Panc1 (cell line): ENCODE measurements around the gene H1-8. TPM values are rescaled to one million over a fixed set of nuclear protein-coding genes. Genes with fewer than 3 reads are reported as not detected.

ENCODE experiments used
- ATAC-seq: fragments of 200-7000 bp; cut with Tn5 transposase; 2 replicates; pipeline ENCODE4 v1.9.1; 2020; ENCODE audit warnings: mild to moderate bottlenecking, moderate library complexity
- BruUV-seq: library from RNA; stranded (reverse); fragments of 400-500 nt; replicated peaks from 2 replicates; lab custom pipeline; 2021; lab: Mats Ljungman, UMichigan
- CTCF ChIA-PET: fragments of 300-600 bp; sonication (Branson Sonifier 250); formaldehyde crosslinking; loops from one replicate; lab custom pipeline; 2022; ENCODE audit warnings: antibody characterized with exemption; lab: Charles Lee
- POLR2A ChIA-PET: fragments of 300-600 bp; sonication (Branson Sonifier 250); formaldehyde crosslinking; loops from one replicate; lab custom pipeline; 2022; ENCODE audit warnings: antibody characterized with exemption; lab: Charles Lee
- DNase-seq: peaks from one replicate; pipeline ENCODE4 v3.0.0-alpha.2; 2010; ENCODE audit warnings: low read depth, low spot score
- H3K27ac ChIP-seq: 2 replicates; pipeline ENCODE4 v1.5.1; 2011; ENCODE audit warnings: mild to moderate bottlenecking, low read length, inconsistent platforms
- H3K27me3 ChIP-seq: fragments of 200-500 bp; sonication (Bioruptor generic); 2 replicates; pipeline ENCODE4 v1.6.0; 2014; ENCODE audit warnings: low read length, inconsistent platforms; ENCODE audit not compliant: control insufficient read depth, insufficient read depth
- H3K36me3 ChIP-seq: fragments of 200-500 bp; sonication (Bioruptor generic); 2 replicates; pipeline ENCODE4 v1.5.1; 2014; ENCODE audit warnings: inconsistent platforms, mild to moderate bottlenecking, low read length, moderate library complexity; ENCODE audit not compliant: control insufficient read depth, insufficient read depth
- H3K4me1 ChIP-seq: 2 replicates; pipeline ENCODE4 v1.5.1; 2011; ENCODE audit warnings: inconsistent platforms, mild to moderate bottlenecking, low read length, moderate library complexity; ENCODE audit not compliant: control insufficient read depth, insufficient read depth
- H3K4me3 ChIP-seq, 2 experiments: 2 replicates each; pipeline ENCODE4 v1.5.1; 2011 to 2012; ENCODE audit warnings: low read depth in 2 of 2, low read length in 2 of 2, mild to moderate bottlenecking in 2 of 2, inconsistent platforms in 1 of 2, moderate library complexity in 1 of 2
- H3K9me3 ChIP-seq: fragments of 200-500 bp; sonication (Bioruptor generic); 2 replicates; pipeline ENCODE4 v1.5.1; 2014; ENCODE audit warnings: low read depth, mild to moderate bottlenecking, inconsistent platforms, low read length, moderate library complexity; ENCODE audit not compliant: control insufficient read depth, insufficient read depth
- POLR2AphosphoS5 ChIP-seq: IDR thresholded peaks from 2 replicates; pipeline ENCODE4 v1.6.1; 2012; ENCODE audit warnings: mild to moderate bottlenecking, low read depth, low read length, moderate library complexity
- SIN3A ChIP-seq: IDR thresholded peaks from 2 replicates; pipeline ENCODE4 v1.6.1; 2012; ENCODE audit warnings: low read depth, mild to moderate bottlenecking, low read length, moderate library complexity, borderline replicate concordance; ENCODE audit not compliant: insufficient read depth
- TCF7L2 ChIP-seq: IDR thresholded peaks from 2 replicates; pipeline ENCODE4 v1.6.1; 2011; ENCODE audit warnings: mild to moderate bottlenecking, low read depth, low read length, inconsistent platforms
- in situ Hi-C: cut with HindIII; loops from 2 replicates; pipeline ENCODE4 v1.10.0; 2016; ENCODE audit warnings: low sequenced_read_pairs, low pct_unique_long_range_greater_than_20kb
- intact Hi-C: fragments of 100-400 bp; cut with micrococcal nuclease; formaldehyde crosslinking; loops from one replicate; pipeline ENCODE4 v1.10.0; 2022; ENCODE audit not compliant: unreplicated experiment
- total RNA-seq: library from RNA; stranded (reverse); gene quantifications from one replicate; pipeline ENCODE4 v1.2.1, GENCODE V29; 2021; ENCODE audit not compliant: unreplicated experiment
- TF ChIP-seq, protein P1 (sequence below), 2 experiments: IDR thresholded peaks; 2 replicates each; pipeline ENCODE4 v1.6.1; 2011 to 2012; ENCODE audit warnings: low read depth in 2 of 2, control low read depth in 1 of 2, low read length in 1 of 2, mild to moderate bottlenecking in 1 of 2, moderate library complexity in 1 of 2; ENCODE audit not compliant: insufficient read depth in 1 of 2
- TF ChIP-seq, protein P2 (sequence below): fragments of 450-650 bp; IDR thresholded peaks from 2 replicates; pipeline ENCODE4 v1.5.1; 2017; ENCODE audit warnings: mild to moderate bottlenecking

The H1-8 gene
- total RNA-seq, 1 experiment from 2014 or later = not detected

DNA sequence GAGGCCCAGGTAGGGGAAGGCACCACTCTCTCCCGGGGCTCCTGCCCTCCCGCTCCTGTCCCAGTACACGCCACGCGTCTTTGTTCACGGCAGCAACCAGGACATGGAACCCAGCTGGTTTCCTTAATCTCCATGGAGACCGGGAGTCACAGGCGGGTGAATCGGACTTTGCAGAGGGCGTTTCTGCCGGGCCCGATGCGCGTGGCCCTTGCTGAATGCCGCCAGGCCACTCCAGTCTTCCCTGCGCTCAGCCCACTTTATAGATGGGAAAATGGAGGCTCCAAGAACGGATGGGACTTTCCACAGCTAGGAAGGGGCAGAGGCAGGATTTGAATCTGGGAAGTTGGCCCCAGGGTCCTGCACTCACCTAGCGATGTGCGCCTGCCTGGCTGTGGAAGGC, 56.1 kb downstream of the H1-8 start:
- BruUV-seq = no TSS peak
- Histone ChIP-seq H3K9me3 (no peaks in the 10 kb centered on the region), H3K4me1 (peaks cover 93% of the 10 kb centered on the region), H3K36me3 (no peaks in the 10 kb centered on the region), H3K4me3 (peak overlapping the region in 1 of 2 experiments; percentile 40; a peak in 3 of 4 replicates), H3K27ac (peak overlapping the region; percentile 99), H3K27me3 (no peaks in the 10 kb centered on the region)
- ChIA-PET CTCF (interaction anchor here (1.0 kb wide), 1 partner anchor 109 kb away, joined by 11 read pairs; no protein-coding TSS in a partner anchor), POLR2A (no interaction called here)
- intact Hi-C loops (no loop called here), in situ Hi-C loops (no loop called here)
- 0 out of 2 replicates have a peak, but pooled peaks have one; percentile 39 for TF ChIP-seq SIN3A
- TF ChIP-seq, protein P1, sequence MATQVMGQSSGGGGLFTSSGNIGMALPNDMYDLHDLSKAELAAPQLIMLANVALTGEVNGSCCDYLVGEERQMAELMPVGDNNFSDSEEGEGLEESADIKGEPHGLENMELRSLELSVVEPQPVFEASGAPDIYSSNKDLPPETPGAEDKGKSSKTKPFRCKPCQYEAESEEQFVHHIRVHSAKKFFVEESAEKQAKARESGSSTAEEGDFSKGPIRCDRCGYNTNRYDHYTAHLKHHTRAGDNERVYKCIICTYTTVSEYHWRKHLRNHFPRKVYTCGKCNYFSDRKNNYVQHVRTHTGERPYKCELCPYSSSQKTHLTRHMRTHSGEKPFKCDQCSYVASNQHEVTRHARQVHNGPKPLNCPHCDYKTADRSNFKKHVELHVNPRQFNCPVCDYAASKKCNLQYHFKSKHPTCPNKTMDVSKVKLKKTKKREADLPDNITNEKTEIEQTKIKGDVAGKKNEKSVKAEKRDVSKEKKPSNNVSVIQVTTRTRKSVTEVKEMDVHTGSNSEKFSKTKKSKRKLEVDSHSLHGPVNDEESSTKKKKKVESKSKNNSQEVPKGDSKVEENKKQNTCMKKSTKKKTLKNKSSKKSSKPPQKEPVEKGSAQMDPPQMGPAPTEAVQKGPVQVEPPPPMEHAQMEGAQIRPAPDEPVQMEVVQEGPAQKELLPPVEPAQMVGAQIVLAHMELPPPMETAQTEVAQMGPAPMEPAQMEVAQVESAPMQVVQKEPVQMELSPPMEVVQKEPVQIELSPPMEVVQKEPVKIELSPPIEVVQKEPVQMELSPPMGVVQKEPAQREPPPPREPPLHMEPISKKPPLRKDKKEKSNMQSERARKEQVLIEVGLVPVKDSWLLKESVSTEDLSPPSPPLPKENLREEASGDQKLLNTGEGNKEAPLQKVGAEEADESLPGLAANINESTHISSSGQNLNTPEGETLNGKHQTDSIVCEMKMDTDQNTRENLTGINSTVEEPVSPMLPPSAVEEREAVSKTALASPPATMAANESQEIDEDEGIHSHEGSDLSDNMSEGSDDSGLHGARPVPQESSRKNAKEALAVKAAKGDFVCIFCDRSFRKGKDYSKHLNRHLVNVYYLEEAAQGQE (IDR thresholded peaks at IDR 0.05; ENCODE audit: insufficient read depth in 1 of 2, low read depth in 2 of 2, low read length in 1 of 2) = no peak
- ATAC-seq = no peak
- no peak for DNase-seq

DNA sequence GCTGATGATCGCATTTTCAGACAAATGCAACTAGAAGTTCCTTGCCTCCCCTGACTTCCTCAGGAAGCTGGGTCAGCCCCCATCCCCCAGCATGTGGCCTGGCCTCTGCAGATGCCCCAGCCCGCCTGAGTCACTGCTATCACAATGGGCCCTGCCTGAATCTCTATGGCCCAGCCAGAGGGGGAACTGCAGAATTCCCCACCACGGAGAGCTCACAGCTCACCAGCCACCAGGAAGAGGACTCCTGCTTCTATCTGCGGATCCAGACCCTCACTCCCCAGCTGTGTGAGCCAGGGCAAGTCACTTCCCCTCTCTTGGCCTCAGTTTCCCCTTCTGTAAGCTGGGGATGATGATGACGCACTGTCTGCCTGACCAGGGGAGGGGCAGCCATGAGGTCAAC, 56.6 kb downstream of the H1-8 start:
- TF ChIP-seq, protein P1 (IDR thresholded peaks at IDR 0.05; ENCODE audit: insufficient read depth in 1 of 2, low read depth in 2 of 2, low read length in 1 of 2) = no peak
- no peak; the same call in 1 of the 2 replicates for TF ChIP-seq POLR2AphosphoS5
- no peak for TF ChIP-seq SIN3A
- no peak for TF ChIP-seq TCF7L2
- TF ChIP-seq, protein P2, sequence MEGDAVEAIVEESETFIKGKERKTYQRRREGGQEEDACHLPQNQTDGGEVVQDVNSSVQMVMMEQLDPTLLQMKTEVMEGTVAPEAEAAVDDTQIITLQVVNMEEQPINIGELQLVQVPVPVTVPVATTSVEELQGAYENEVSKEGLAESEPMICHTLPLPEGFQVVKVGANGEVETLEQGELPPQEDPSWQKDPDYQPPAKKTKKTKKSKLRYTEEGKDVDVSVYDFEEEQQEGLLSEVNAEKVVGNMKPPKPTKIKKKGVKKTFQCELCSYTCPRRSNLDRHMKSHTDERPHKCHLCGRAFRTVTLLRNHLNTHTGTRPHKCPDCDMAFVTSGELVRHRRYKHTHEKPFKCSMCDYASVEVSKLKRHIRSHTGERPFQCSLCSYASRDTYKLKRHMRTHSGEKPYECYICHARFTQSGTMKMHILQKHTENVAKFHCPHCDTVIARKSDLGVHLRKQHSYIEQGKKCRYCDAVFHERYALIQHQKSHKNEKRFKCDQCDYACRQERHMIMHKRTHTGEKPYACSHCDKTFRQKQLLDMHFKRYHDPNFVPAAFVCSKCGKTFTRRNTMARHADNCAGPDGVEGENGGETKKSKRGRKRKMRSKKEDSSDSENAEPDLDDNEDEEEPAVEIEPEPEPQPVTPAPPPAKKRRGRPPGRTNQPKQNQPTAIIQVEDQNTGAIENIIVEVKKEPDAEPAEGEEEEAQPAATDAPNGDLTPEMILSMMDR = no peak
- intact Hi-C loops = no loop called here
- no TSS peak for BruUV-seq
- Histone ChIP-seq H3K4me1 (peaks cover 88% of the 10 kb centered on the region), H3K9me3 (no peaks in the 10 kb centered on the region), H3K4me3 (peak overlapping the region; percentile 7 to 40; a peak in 3 of 4 replicates), H3K36me3 (no peaks in the 10 kb centered on the region), H3K27ac (peak overlapping the region; percentile 99), H3K27me3 (no peaks in the 10 kb centered on the region)
- ChIA-PET CTCF (interaction anchor here (1.0 kb wide), 1 partner anchor 110 kb away, joined by 11 read pairs; no protein-coding TSS in a partner anchor), POLR2A (no interaction called here)
- in situ Hi-C loops = no loop called here
- ATAC-seq (peak; percentile 22), DNase-seq (no peak)
